PFSK-1 (cell line): ENCODE data around the gene KCTD11.

Experiments used
- POLR2AphosphoS5 ChIP-seq: IDR thresholded peaks from 2 replicates; pipeline ENCODE4 v1.6.1; 2012; ENCODE audit warnings: low read depth, mild to moderate bottlenecking, control low read depth, low read length, moderate library complexity
- REST ChIP-seq, 2 experiments: IDR thresholded peaks; 2 replicates each; pipeline versions ENCODE4 v1.6.1 to v1.8.0; 2011 to 2012; ENCODE audit warnings: low read depth in 2 of 2, low read length in 2 of 2, control low read depth in 1 of 2, inconsistent platforms in 1 of 2, mild to moderate bottlenecking in 1 of 2, moderate library complexity in 1 of 2; ENCODE audit not compliant: insufficient read depth in 1 of 2
- TAF1 ChIP-seq: IDR thresholded peaks from 2 replicates; pipeline ENCODE4 v1.6.1; 2012; ENCODE audit warnings: low read length, control low read depth, borderline replicate concordance; ENCODE audit not compliant: insufficient read depth

GRCh38 chr17:7379134-7379533 lies 27.2 kb downstream of the KCTD11 start:
- TF ChIP-seq TAF1 (no peak), POLR2AphosphoS5 (no peak), REST (IDR thresholded peaks at IDR 0.05; ENCODE audit: insufficient read depth in 1 of 2, low read depth in 2 of 2, low read length in 2 of 2) (no peak)
